Skeletal muscle satellite cell (primary cell): ENCODE data around the gene DLK2.

ENCODE experiments used
- H3K27me3 ChIP-seq: 2 replicates; pipeline ENCODE4 v1.7.0; 2013; ENCODE audit warnings: low read length; ENCODE audit not compliant: control insufficient read depth, insufficient read depth
- H3K36me3 ChIP-seq: 2 replicates; pipeline ENCODE4 v1.7.0; 2013; ENCODE audit warnings: mild to moderate bottlenecking, control low read depth, low read length; ENCODE audit not compliant: insufficient read depth
- H3K4me1 ChIP-seq: 2 replicates; pipeline ENCODE4 v1.7.0; 2013; ENCODE audit warnings: low read length; ENCODE audit not compliant: control insufficient read depth, insufficient read depth
- H3K4me2 ChIP-seq: 2 replicates; pipeline ENCODE4 v1.7.0; 2013; ENCODE audit warnings: mild to moderate bottlenecking, low read length
- H3K4me3 ChIP-seq: 2 replicates; pipeline ENCODE4 v1.7.0; 2013; ENCODE audit warnings: low read length
- H3K9ac ChIP-seq: 2 replicates; pipeline ENCODE4 v1.7.0; 2013; ENCODE audit warnings: mild to moderate bottlenecking, low read depth, low read length, moderate library complexity
- H3K9me3 ChIP-seq: replicated peaks from 2 replicates; pipeline ENCODE4 v1.7.0; 2013; ENCODE audit warnings: mild to moderate bottlenecking, control low read depth, low read length

DLK2 gene

DNA sequence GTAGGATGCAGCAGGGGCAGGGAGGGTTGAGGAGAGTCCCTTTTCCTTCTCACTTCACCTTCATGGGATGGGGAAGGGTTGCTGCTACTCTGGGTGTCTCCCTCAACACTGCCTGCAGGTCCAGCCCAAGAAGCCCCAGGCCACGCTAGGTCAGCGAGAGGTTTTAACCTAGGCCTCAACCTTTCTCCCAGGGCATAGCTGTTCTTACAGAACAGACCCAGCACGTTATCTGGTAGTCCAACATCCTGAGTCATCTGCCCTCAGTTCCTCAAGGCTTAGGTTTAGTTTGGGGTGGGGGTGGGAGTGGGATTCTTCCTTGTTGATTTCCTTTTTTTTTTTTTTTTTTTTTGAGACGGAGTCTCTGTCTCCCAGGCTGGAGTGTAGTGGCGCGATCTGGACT is 39.0 kb upstream of the DLK2 start:
- H3K4me1 ChIP-seq: peaks cover 69% of the 10 kb centered on the region
- no peak overlapping the region for H3K9ac ChIP-seq

DNA sequence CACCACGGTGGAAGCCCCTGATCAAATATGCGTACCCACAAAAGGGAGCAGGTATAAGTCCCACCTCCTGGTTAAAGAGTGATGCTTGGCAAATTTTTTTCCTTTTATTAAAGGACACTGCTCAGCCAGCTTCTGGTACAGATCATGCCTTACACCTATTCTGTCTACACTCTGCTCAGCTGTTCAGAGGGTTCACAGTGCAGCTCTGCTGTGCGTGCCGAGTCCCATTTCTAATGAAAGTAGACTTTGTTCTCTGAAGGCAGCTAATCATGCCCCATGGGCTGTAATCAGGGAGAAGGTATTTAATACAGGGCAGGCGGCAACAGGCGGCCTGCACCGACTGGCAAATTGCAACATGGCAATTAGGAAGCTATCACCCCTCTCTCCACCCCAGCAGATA is 38.5 kb upstream of the DLK2 start:
- H3K27me3 ChIP-seq: no peaks in the 10 kb centered on the region
- H3K36me3 ChIP-seq: peaks cover 18% of the 10 kb centered on the region
- peaks cover 74% of the 10 kb centered on the region for H3K4me1 ChIP-seq
- H3K9ac ChIP-seq: no peak overlapping the region
- H3K9me3 ChIP-seq: no peaks in the 10 kb centered on the region
- H3K4me3 ChIP-seq: no peak overlapping the region
- no peak overlapping the region for H3K4me2 ChIP-seq

More for the DNA sequence above, 39.0 kb upstream of the DLK2 start:
- Histone ChIP-seq H3K4me3 (no peak overlapping the region), H3K27me3 (no peaks in the 10 kb centered on the region), H3K4me2 (no peak overlapping the region), H3K36me3 (peaks cover 23% of the 10 kb centered on the region), H3K9me3 (no peaks in the 10 kb centered on the region)

GRCh38 chr6:43493230-43493629 is 37.9 kb upstream of the DLK2 start:
- peaks cover 80% of the 10 kb centered on the region for H3K4me1 ChIP-seq
- H3K4me3 ChIP-seq: peak overlapping the region; percentile 54
- H3K9ac ChIP-seq: peak overlapping the region; percentile 36
- H3K36me3 ChIP-seq: peaks cover 12% of the 10 kb centered on the region
- H3K4me2 ChIP-seq: peak overlapping the region; percentile 77
- H3K9me3 ChIP-seq: no peaks in the 10 kb centered on the region
- H3K27me3 ChIP-seq: no peaks in the 10 kb centered on the region

- Histone ChIP-seq H3K4me3 (peak overlapping the region; percentile 54), H3K4me2 (peak overlapping the region; percentile 77), H3K27me3 (no peaks in the 10 kb centered on the region), H3K36me3 (peaks cover 7% of the 10 kb centered on the region), H3K4me1 (peaks cover 81% of the 10 kb centered on the region), H3K9ac (peak overlapping the region; percentile 36), H3K9me3 (no peaks in the 10 kb centered on the region)
Measured at GRCh38 chr6:43492673-43493072, 37.3 kb upstream of the DLK2 start.

- Histone ChIP-seq H3K4me3 (peak overlapping the region; percentile 54), H3K9ac (peak overlapping the region; percentile 65)
Measured at GRCh38 chr6:43491750-43492661, 36.7 kb upstream of the DLK2 start.

GRCh38 chr6:43490523-43490939 is 35.2 kb upstream of the DLK2 start:
- H3K4me2 ChIP-seq: no peak overlapping the region
- H3K9me3 ChIP-seq: no peaks in the 10 kb centered on the region
- H3K4me1 ChIP-seq: peaks cover 59% of the 10 kb centered on the region
- H3K36me3 ChIP-seq: peaks cover 10% of the 10 kb centered on the region
- no peaks in the 10 kb centered on the region for H3K27me3 ChIP-seq
- H3K9ac ChIP-seq: no peak overlapping the region
- H3K4me3 ChIP-seq: no peak overlapping the region

More at GRCh38 chr6:43491750-43492661, 36.7 kb upstream of the DLK2 start:
- H3K27me3 ChIP-seq: no peaks in the 10 kb centered on the region
- peaks cover 8% of the 10 kb centered on the region for H3K36me3 ChIP-seq
- H3K4me2 ChIP-seq: peak overlapping the region; percentile 77
- H3K9me3 ChIP-seq: no peaks in the 10 kb centered on the region
- peaks cover 74% of the 10 kb centered on the region for H3K4me1 ChIP-seq

DNA sequence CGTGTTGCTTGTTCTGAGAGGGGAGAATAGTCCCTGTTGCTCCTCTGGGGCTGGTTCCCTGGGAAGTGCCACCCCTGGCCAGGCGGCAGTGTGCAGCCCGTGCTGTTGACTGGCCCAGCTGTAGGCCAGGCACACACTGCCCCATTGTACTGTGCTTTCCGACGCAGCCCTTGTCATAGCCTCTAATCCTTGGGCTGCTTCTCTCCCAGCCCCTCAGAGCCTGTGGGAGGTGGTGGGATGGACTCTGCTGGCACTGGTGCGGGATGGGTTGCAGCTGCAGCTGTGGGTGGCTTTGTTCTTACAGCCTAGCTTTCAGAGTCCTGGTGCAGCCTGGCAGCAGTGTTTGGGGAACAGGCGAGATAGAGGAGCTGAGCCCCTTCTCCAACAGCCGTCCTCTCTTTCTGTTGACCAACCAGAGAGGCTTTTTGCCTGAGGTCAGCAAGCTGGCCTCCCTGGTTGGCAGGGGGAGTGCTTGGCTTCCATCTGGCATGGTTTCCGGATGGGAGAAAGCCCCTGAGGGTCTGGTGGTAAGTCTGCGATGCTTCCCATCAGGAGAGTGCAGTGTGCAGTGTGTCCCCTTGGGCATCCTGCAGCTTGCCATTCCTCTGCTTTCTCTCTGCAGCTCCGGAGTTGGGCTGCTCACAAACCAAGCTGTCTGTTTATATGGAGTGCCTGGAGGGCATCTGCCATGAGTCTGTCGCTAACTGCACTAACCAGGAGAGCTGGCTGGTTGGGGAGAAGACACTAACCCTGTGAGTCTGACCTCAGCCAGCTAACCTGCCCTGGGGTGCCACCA is 34.1 kb upstream of the DLK2 start:
- H3K36me3 ChIP-seq: peaks cover 10% of the 10 kb centered on the region
- H3K9me3 ChIP-seq: no peaks in the 10 kb centered on the region
- H3K9ac ChIP-seq: peak overlapping the region; percentile 8
- H3K27me3 ChIP-seq: no peaks in the 10 kb centered on the region
- peak overlapping the region; percentile 13 for H3K4me2 ChIP-seq
- peaks cover 49% of the 10 kb centered on the region for H3K4me1 ChIP-seq
- no peak overlapping the region for H3K4me3 ChIP-seq

- peaks cover 42% of the 10 kb centered on the region for H3K4me1 ChIP-seq
- H3K4me3 ChIP-seq: no peak overlapping the region
- peak overlapping the region; percentile 8 for H3K9ac ChIP-seq
- no peaks in the 10 kb centered on the region for H3K9me3 ChIP-seq
- no peaks in the 10 kb centered on the region for H3K27me3 ChIP-seq
- H3K4me2 ChIP-seq: peak overlapping the region; percentile 13
- peaks cover 10% of the 10 kb centered on the region for H3K36me3 ChIP-seq
Measured at GRCh38 chr6:43488667-43489276, 33.4 kb upstream of the DLK2 start.

DNA sequence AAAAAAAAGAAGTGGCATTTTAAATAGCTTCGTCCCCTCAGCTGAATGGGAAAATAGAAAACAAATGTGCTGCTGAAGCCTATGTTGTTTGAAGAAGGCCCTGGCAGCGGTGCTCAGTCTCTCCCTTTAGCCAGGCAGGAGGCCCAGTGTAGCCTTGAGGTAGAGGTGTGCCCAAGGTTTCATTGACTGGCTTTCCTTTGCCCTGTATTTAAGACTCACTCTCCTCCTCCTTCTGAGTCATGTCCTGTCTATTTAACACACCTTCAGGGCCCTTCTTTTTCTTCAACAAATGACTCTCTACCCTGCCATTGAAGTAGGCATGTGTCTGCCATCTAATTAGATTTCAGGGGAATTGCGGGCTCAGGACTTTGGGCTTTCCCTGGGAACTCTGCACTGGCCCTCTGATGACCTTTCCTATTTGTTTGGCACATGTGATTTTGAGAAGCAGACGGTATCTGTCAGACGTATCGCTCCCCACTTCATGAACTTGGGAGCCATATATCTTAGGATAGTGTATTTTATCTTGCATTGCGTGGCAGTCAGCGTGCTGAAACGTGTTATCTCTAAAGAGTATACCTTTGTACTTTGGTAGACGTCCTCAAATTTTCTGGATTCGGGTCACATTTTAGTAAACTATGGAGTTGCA is 26.4 kb upstream of the DLK2 start:
- H3K4me3 ChIP-seq: no peak overlapping the region
- no peaks in the 10 kb centered on the region for H3K27me3 ChIP-seq
- no peaks in the 10 kb centered on the region for H3K9me3 ChIP-seq
- H3K36me3 ChIP-seq: peaks cover 6% of the 10 kb centered on the region
- H3K4me1 ChIP-seq: peaks cover 10% of the 10 kb centered on the region
- H3K9ac ChIP-seq: no peak overlapping the region
- H3K4me2 ChIP-seq: no peak overlapping the region

GRCh38 chr6:43481075-43481474 is 25.7 kb upstream of the DLK2 start:
- no peak overlapping the region for H3K9ac ChIP-seq
- no peak overlapping the region for H3K4me3 ChIP-seq
- no peaks in the 10 kb centered on the region for H3K9me3 ChIP-seq
- no peak overlapping the region for H3K4me2 ChIP-seq
- H3K4me1 ChIP-seq: peaks cover 10% of the 10 kb centered on the region
- H3K27me3 ChIP-seq: no peaks in the 10 kb centered on the region
- peaks cover 6% of the 10 kb centered on the region for H3K36me3 ChIP-seq

DNA sequence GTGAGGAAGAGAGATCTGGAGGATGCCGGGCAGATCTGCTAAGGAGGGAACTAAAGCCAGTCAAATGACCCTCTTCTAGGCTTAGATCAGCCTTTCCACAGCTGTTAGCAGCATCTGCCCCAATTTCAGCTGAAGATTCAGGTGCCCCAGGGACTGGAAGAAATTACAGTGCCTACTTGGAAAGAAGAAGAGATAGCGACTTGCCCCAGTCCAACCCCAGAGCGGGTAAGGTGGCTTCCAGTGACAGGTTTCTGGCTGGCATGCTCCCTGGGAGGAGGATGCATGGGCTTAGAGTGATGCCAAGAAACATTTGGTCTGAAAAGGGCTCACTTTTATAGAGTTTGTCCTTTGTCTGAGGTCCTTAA is 22.6 kb upstream of the DLK2 start:
- peaks cover 10% of the 10 kb centered on the region for H3K4me1 ChIP-seq

More for the DNA sequence above, 22.6 kb upstream of the DLK2 start:
- Histone ChIP-seq H3K9ac (peak overlapping the region; percentile 88), H3K36me3 (no peaks in the 10 kb centered on the region), H3K4me3 (peak overlapping the region; percentile 86), H3K27me3 (no peaks in the 10 kb centered on the region), H3K9me3 (no peaks in the 10 kb centered on the region), H3K4me2 (peak overlapping the region; percentile 99)
